ENCODE results near the gene DMBX1. TPM values are rescaled to one million over a fixed set of nuclear protein-coding genes. Genes with fewer than 3 reads are reported as not detected.

DMBX1 gene
- total RNA-seq, 1 experiment from 2014 or later: 0.79 TPM

DNA sequence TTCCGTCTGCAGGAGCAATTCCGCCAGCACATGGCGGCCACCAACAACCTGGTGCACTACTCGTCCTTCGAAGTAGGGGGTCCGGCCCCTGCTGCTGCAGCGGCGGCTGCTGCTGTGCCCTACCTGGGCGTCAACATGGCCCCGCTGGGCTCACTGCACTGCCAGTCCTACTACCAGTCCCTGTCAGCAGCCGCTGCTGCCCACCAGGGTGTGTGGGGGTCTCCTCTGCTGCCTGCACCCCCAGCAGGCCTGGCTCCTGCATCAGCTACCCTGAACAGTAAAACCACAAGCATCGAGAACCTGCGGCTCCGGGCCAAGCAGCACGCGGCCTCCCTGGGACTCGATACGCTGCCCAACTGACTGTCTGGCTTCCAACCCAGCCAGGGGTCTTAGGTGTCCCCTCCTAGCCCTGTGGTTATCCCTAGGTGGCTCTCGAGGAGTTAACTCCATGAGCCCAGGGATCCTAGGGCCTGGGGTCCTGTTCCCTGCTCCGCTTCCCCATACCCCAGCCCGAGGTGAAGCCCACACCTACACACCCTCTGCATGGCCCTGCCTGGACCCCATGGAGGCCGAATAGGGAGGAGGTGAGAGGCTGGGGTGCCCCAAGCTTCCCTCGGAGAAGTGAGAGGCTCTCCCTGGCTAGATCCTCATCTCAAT lies 22.6 kb downstream of the DMBX1 start:
- H2AFZ ChIP-seq: no peak overlapping the region
- peaks cover 9% of the 10 kb centered on the region for H3F3A ChIP-seq (ENCODE audit: insufficient read depth, low read depth)
- TF ChIP-seq, protein P1, sequence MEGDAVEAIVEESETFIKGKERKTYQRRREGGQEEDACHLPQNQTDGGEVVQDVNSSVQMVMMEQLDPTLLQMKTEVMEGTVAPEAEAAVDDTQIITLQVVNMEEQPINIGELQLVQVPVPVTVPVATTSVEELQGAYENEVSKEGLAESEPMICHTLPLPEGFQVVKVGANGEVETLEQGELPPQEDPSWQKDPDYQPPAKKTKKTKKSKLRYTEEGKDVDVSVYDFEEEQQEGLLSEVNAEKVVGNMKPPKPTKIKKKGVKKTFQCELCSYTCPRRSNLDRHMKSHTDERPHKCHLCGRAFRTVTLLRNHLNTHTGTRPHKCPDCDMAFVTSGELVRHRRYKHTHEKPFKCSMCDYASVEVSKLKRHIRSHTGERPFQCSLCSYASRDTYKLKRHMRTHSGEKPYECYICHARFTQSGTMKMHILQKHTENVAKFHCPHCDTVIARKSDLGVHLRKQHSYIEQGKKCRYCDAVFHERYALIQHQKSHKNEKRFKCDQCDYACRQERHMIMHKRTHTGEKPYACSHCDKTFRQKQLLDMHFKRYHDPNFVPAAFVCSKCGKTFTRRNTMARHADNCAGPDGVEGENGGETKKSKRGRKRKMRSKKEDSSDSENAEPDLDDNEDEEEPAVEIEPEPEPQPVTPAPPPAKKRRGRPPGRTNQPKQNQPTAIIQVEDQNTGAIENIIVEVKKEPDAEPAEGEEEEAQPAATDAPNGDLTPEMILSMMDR (conservative IDR thresholded peaks at IDR 0.05): no peak
- TF ChIP-seq EZH2 (IDR thresholded peaks at IDR 0.05; ENCODE audit: low read depth): no peak
- H3K9me2 ChIP-seq (ENCODE audit: insufficient read depth): no peaks in the 10 kb centered on the region
- no TSS peak for BruUV-seq (replicated peaks)
- H3K4me3 ChIP-seq: no peak overlapping the region
- H3K79me2 ChIP-seq (ENCODE audit: low read depth): no peaks in the 10 kb centered on the region
- no peaks in the 10 kb centered on the region for H3K9me3 ChIP-seq (ENCODE audit: insufficient read depth, low read depth)
- no peak overlapping the region for H3K27ac ChIP-seq
- H3K4me1 ChIP-seq (replicated peaks; ENCODE audit: insufficient read depth): peaks cover 17% of the 10 kb centered on the region
- no peaks in the 10 kb centered on the region for H3K36me3 ChIP-seq (ENCODE audit: low read depth)
- ChIA-PET POLR2A (ENCODE audit: unreplicated experiment) (no interaction called here), CTCF (interaction anchor here (0.5 to 0.6 kb wide), 2 partner anchors 96 to 265 kb away, joined by 5 to 9 read pairs; no protein-coding TSS in a partner anchor)
- H4K20me1 ChIP-seq (ENCODE audit: insufficient read depth): no peaks in the 10 kb centered on the region
- H3K27me3 ChIP-seq (ENCODE audit: insufficient read depth, low read depth): no peaks in the 10 kb centered on the region
- no peak overlapping the region for H3K4me2 ChIP-seq
- intact Hi-C loops (cut with micrococcal nuclease; ENCODE audit: unreplicated experiment): no loop called here
- DNase-seq: no peak

- intact Hi-C loops (cut with micrococcal nuclease; ENCODE audit: unreplicated experiment): no loop called here
- Histone ChIP-seq H3K36me3 (ENCODE audit: low read depth) (no peaks in the 10 kb centered on the region), H3K4me2 (no peak overlapping the region), H3K9me2 (ENCODE audit: insufficient read depth) (no peaks in the 10 kb centered on the region), H3K27ac (no peak overlapping the region), H3K4me1 (replicated peaks; ENCODE audit: insufficient read depth) (peaks cover 22% of the 10 kb centered on the region), H3K4me3 (no peak overlapping the region), H3F3A (ENCODE audit: insufficient read depth, low read depth) (peaks cover 14% of the 10 kb centered on the region), H3K27me3 (ENCODE audit: insufficient read depth, low read depth) (no peaks in the 10 kb centered on the region), H3K9me3 (ENCODE audit: insufficient read depth, low read depth) (no peaks in the 10 kb centered on the region), H2AFZ (no peak overlapping the region), H3K79me2 (ENCODE audit: low read depth) (no peaks in the 10 kb centered on the region), H4K20me1 (ENCODE audit: insufficient read depth) (no peaks in the 10 kb centered on the region)
- no peak for DNase-seq
- ChIA-PET POLR2A (ENCODE audit: unreplicated experiment) (no interaction called here), CTCF (no interaction called here)
- no TSS peak for BruUV-seq (replicated peaks)
- TF ChIP-seq EZH2 (IDR thresholded peaks at IDR 0.05; ENCODE audit: low read depth): no peak
- TF ChIP-seq, protein P1 (conservative IDR thresholded peaks at IDR 0.05): no peak
Measured at GRCh38 chr1:46512792-46513190, 23.2 kb downstream of the DMBX1 start.

DNA sequence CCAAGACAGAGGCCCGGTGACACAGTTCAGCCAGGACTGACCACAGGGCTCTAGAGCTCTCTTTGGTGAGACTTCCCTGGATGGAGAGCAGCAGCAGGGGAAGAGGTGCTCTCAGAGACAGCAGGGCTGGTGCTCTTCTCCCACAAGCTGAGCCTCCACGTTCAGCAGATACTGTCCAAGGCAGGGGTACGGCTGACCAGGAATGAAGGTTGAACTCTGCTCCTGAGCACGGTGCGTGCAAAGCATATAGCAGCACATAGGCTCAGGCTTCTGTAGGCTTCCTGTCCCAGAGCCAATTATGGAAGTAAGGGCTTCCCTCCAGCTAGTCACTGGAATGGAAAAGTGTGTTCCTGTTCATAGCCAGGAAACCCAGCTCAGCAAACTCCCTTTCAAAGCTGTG lies 23.9 kb downstream of the DMBX1 start:
- no peak for TF ChIP-seq EZH2 (IDR thresholded peaks at IDR 0.05; ENCODE audit: low read depth)
- POLR2A ChIA-PET (ENCODE audit: unreplicated experiment): no interaction called here
- Histone ChIP-seq H3F3A (ENCODE audit: insufficient read depth, low read depth) (peaks cover 14% of the 10 kb centered on the region), H3K4me2 (no peak overlapping the region), H2AFZ (no peak overlapping the region), H3K27me3 (ENCODE audit: insufficient read depth, low read depth) (no peaks in the 10 kb centered on the region), H3K9me2 (ENCODE audit: insufficient read depth) (no peaks in the 10 kb centered on the region), H3K9me3 (ENCODE audit: insufficient read depth, low read depth) (no peaks in the 10 kb centered on the region), H3K4me1 (replicated peaks; ENCODE audit: insufficient read depth) (peaks cover 30% of the 10 kb centered on the region), H3K36me3 (ENCODE audit: low read depth) (no peaks in the 10 kb centered on the region), H3K4me3 (no peak overlapping the region), H3K79me2 (ENCODE audit: low read depth) (no peaks in the 10 kb centered on the region), H4K20me1 (ENCODE audit: insufficient read depth) (no peaks in the 10 kb centered on the region), H3K27ac (no peak overlapping the region)
- CTCF ChIA-PET: no interaction called here
- DNase-seq: no peak
- intact Hi-C loops (cut with micrococcal nuclease; ENCODE audit: unreplicated experiment): no loop called here
- BruUV-seq (replicated peaks): no TSS peak

- Histone ChIP-seq H4K20me1 (ENCODE audit: insufficient read depth) (no peaks in the 10 kb centered on the region), H3K27me3 (ENCODE audit: insufficient read depth, low read depth) (no peaks in the 10 kb centered on the region), H3K9me2 (ENCODE audit: insufficient read depth) (no peaks in the 10 kb centered on the region), H3K4me1 (replicated peaks; ENCODE audit: insufficient read depth) (peaks cover 50% of the 10 kb centered on the region), H3K27ac (no peak overlapping the region), H2AFZ (no peak overlapping the region), H3K4me3 (no peak overlapping the region), H3K79me2 (ENCODE audit: low read depth) (no peaks in the 10 kb centered on the region), H3F3A (ENCODE audit: insufficient read depth, low read depth) (peaks cover 26% of the 10 kb centered on the region), H3K9me3 (ENCODE audit: insufficient read depth, low read depth) (no peaks in the 10 kb centered on the region), H3K36me3 (ENCODE audit: low read depth) (no peaks in the 10 kb centered on the region), H3K4me2 (peak overlapping the region; percentile 78; the same call in 1 of the 2 replicates)
- ChIA-PET POLR2A (ENCODE audit: unreplicated experiment) (no interaction called here), CTCF (no interaction called here)
- TF ChIP-seq EZH2 (IDR thresholded peaks at IDR 0.05; ENCODE audit: low read depth): no peak
- TF ChIP-seq, protein P1 (conservative IDR thresholded peaks at IDR 0.05): no peak
- DNase-seq: no peak
- BruUV-seq (replicated peaks): no TSS peak
- intact Hi-C loops (cut with micrococcal nuclease; ENCODE audit: unreplicated experiment): no loop called here
Measured at GRCh38 chr1:46515576-46515975, 25.9 kb downstream of the DMBX1 start.
